HepG2 (cell line): ENCODE measurements around the gene PRKCE. TPM values are rescaled to one million over a fixed set of nuclear protein-coding genes. Genes with fewer than 3 reads are reported as not detected.

ENCODE experiments used
- ATAC-seq: fragments of 200-7000 bp; cut with Tn5 transposase; 3 replicates; pipeline ENCODE4 v1.9.1; 2020; ENCODE audit warnings: mild to moderate bottlenecking, moderate library complexity
- BruUV-seq: library from RNA; stranded (reverse); fragments of 400-500 nt; replicated peaks from 2 replicates; lab custom pipeline; 2021; lab: Mats Ljungman, UMichigan
- CTCF ChIA-PET: fragments of 300-600 bp; formaldehyde crosslinking; extraction: SDS; loops from one replicate; lab custom pipeline; 2021; ENCODE audit warnings: low total read pairs, inconsistent platforms, low intra/inter-chr PET ratio; lab: Yijun Ruan, JAX
- POLR2A ChIA-PET: fragments of 350-600 bp; sonication (Branson Sonifier 250); formaldehyde crosslinking; loops from one replicate; lab custom pipeline; 2020; ENCODE audit warnings: antibody characterized with exemption, inconsistent platforms; lab: Yijun Ruan, JAX
- DNase-seq: peaks from one replicate; pipeline ENCODE4 v3.0.0-alpha.2; 2015; ENCODE audit warnings: low spot score
- FAIRE-seq: peaks from 3 replicates; lab custom pipeline; 2011; peaks lifted over from hg19 to GRCh38; lab: Jason Lieb, UNC
- H2AFZ ChIP-seq: one replicate; pipeline ENCODE4 v1.6.1; 2011; ENCODE audit warnings: low read length, inconsistent platforms
- H3K27ac ChIP-seq: fragments of 300-600 bp; 3 replicates; pipeline ENCODE4 v1.8.0; 2011; ENCODE audit warnings: mixed run types, mild to moderate bottlenecking, mixed read lengths, low read length, inconsistent platforms; ENCODE audit not compliant: insufficient read depth; ENCODE audit errors: extremely low read length
- H3K27me3 ChIP-seq, 2 experiments: fragments of 200-600 bp in 1 of 2; 2 replicates in 1 of 2; 3 replicates in 1 of 2; pipeline versions ENCODE4 v1.6.0 to v1.8.0; 2011; ENCODE audit warnings: low read length in 2 of 2, mild to moderate bottlenecking in 2 of 2, moderate library complexity in 2 of 2, inconsistent platforms in 1 of 2; ENCODE audit not compliant: insufficient read depth in 2 of 2, control insufficient read depth in 1 of 2
- H3K36me3 ChIP-seq, 2 experiments: fragments of 200-600 bp in 1 of 2; replicated peaks in 1 of 2; 2 replicates in 1 of 2; 3 replicates in 1 of 2; pipeline versions ENCODE4 v1.5.1 to v1.8.0; 2011; ENCODE audit warnings: low read length in 2 of 2, inconsistent platforms in 1 of 2; ENCODE audit not compliant: insufficient read depth in 2 of 2, control insufficient read depth in 1 of 2
- H3K4me1 ChIP-seq: 2 replicates; pipeline ENCODE4 v1.5.1; 2012; ENCODE audit warnings: low read length, inconsistent platforms; ENCODE audit not compliant: insufficient read depth
- H3K4me2 ChIP-seq: 2 replicates; pipeline ENCODE4 v1.6.0; 2011; ENCODE audit warnings: low read depth, low read length, inconsistent platforms
- H3K4me3 ChIP-seq, 3 experiments: fragments of 200-600 bp in 1 of 3; sonication (generic), shearing (Covaris generic) in 1 of 3; replicated peaks in 1 of 3; 2 replicates each; pipeline ENCODE4 v1.5.1; 2011 to 2016; ENCODE audit warnings: low read length in 3 of 3, inconsistent platforms in 2 of 3, low read depth in 2 of 3, mild to moderate bottlenecking in 2 of 3, control low read depth in 1 of 3, mixed read lengths in 1 of 3; ENCODE audit not compliant: insufficient read depth in 1 of 3
- H3K79me2 ChIP-seq: one replicate; pipeline ENCODE4 v1.6.1; 2011; ENCODE audit warnings: low read length, inconsistent platforms; ENCODE audit not compliant: insufficient read depth
- H3K9ac ChIP-seq: 2 replicates; pipeline ENCODE4 v1.6.0; 2011; ENCODE audit warnings: mild to moderate bottlenecking, low read depth, low read length, inconsistent platforms; ENCODE audit not compliant: insufficient read depth
- H3K9me3 ChIP-seq: 2 replicates; pipeline ENCODE4 v1.5.1; 2012; ENCODE audit warnings: mild to moderate bottlenecking, low read length
- H4K20me1 ChIP-seq: 2 replicates; pipeline ENCODE4 v1.6.0; 2011; ENCODE audit warnings: inconsistent platforms, mild to moderate bottlenecking, low read length, moderate library complexity; ENCODE audit not compliant: insufficient read depth
- CTCF ChIP-seq: sonication (generic); formaldehyde crosslinking; IDR thresholded peaks from 2 replicates; pipeline ENCODE4 v1.5.0; 2020; ENCODE audit warnings: mild to moderate bottlenecking, missing genetic modification reagents, moderate library complexity
- ELF4 ChIP-seq: sonication (generic); formaldehyde crosslinking; IDR thresholded peaks from 2 replicates; pipeline ENCODE4 v1.5.0; 2020; ENCODE audit warnings: missing genetic modification reagents, mild to moderate bottlenecking, moderate library complexity, borderline replicate concordance
- ETV6 ChIP-seq: sonication (generic); formaldehyde crosslinking; conservative IDR thresholded peaks from 2 replicates; pipeline ENCODE4 v1.4.0; 2020; ENCODE audit warnings: missing genetic modification reagents
- FOXM1 ChIP-seq: sonication (generic); formaldehyde crosslinking; IDR thresholded peaks from 2 replicates; pipeline ENCODE4 v1.5.0; 2020; ENCODE audit warnings: missing genetic modification reagents
- GTF2F1 ChIP-seq: fragments of 150-350 bp; IDR thresholded peaks from 2 replicates; pipeline ENCODE4 v1.6.1; 2014; ENCODE audit warnings: low read length
- HCFC1 ChIP-seq: fragments of 150-350 bp; IDR thresholded peaks from 2 replicates; pipeline ENCODE4 v1.6.1; 2014; ENCODE audit warnings: low read depth, low read length
- HDAC1 ChIP-seq: sonication (generic); formaldehyde crosslinking; IDR thresholded peaks from 2 replicates; pipeline ENCODE4 v1.5.1; 2020; ENCODE audit warnings: mild to moderate bottlenecking, missing genetic modification reagents
- HMGXB4 ChIP-seq, 2 experiments: sonication (generic) in 1 of 2; formaldehyde crosslinking in 1 of 2; IDR thresholded peaks; 2 replicates each; pipeline versions ENCODE4 v1.4.0 to v1.6.1; 2018 to 2020; ENCODE audit warnings: missing genetic modification reagents in 2 of 2, borderline replicate concordance in 1 of 2, low read depth in 1 of 2, mild to moderate bottlenecking in 1 of 2, missing biosample characterization in 1 of 2
- MIER2 ChIP-seq: IDR thresholded peaks from 2 replicates; pipeline ENCODE4 v1.6.1; 2016; ENCODE audit warnings: missing biosample characterization, missing genetic modification reagents
- NFE2L1 ChIP-seq: sonication (generic); formaldehyde crosslinking; IDR thresholded peaks from 2 replicates; pipeline ENCODE4 v1.4.0; 2020; ENCODE audit warnings: missing genetic modification reagents, mild to moderate bottlenecking, borderline replicate concordance
- NPAS2 ChIP-seq: sonication (generic); formaldehyde crosslinking; IDR thresholded peaks from 2 replicates; pipeline ENCODE4 v1.8.0; 2022; ENCODE audit warnings: mild to moderate bottlenecking, missing genetic modification reagents, borderline replicate concordance
- RBM39 ChIP-seq: fragments of 200-400 bp; formaldehyde crosslinking; IDR thresholded peaks from one replicate; pipeline ENCODE4 v1.6.1; 2018; ENCODE audit warnings: antibody characterized with exemption, mild to moderate bottlenecking, low read depth, low read length; ENCODE audit not compliant: poor library complexity, severe bottlenecking
- SMC3 ChIP-seq: IDR thresholded peaks from 2 replicates; pipeline ENCODE4 v1.6.1; 2011; ENCODE audit warnings: low read length, improper control_type of control experiment
- SSRP1 ChIP-seq: IDR thresholded peaks from 2 replicates; pipeline ENCODE4 v1.6.1; 2016; ENCODE audit warnings: control low read depth
- STAG1 ChIP-seq: sonication (generic); formaldehyde crosslinking; IDR thresholded peaks from 2 replicates; pipeline ENCODE4 v1.4.0; 2020; ENCODE audit warnings: missing genetic modification reagents
- TMF1 ChIP-seq: sonication (generic); formaldehyde crosslinking; IDR thresholded peaks from 2 replicates; pipeline ENCODE4 v1.8.1; 2022; ENCODE audit warnings: low read depth, missing genetic modification reagents
- ZMAT5 ChIP-seq: sonication (generic); formaldehyde crosslinking; IDR thresholded peaks from 2 replicates; pipeline ENCODE4 v1.5.0; 2020; ENCODE audit warnings: mild to moderate bottlenecking, low read depth, missing genetic modification reagents, borderline replicate concordance
- ZNF878 ChIP-seq: sonication (generic); formaldehyde crosslinking; IDR thresholded peaks from 2 replicates; pipeline ENCODE4 v1.8.1; 2023; ENCODE audit warnings: mild to moderate bottlenecking, missing genetic modification reagents, moderate library complexity
- WGBS: methylation state at CpG from one replicate; pipeline ENCODE4 v1.1.6; 2017; ENCODE audit warnings: low lambda C conversion rate; 5-methylcytosine and 5-hydroxymethylcytosine counted together
- in situ Hi-C: cut with HindIII; loops from 2 replicates; pipeline ENCODE4 v1.10.0; 2017; ENCODE audit warnings: low pct_unique_long_range_greater_than_20kb; ENCODE audit not compliant: extremely low pct_ligation_motif_present
- intact Hi-C: fragments of 100-400 bp; cut with micrococcal nuclease; formaldehyde crosslinking; loops from one replicate; pipeline ENCODE4 v1.10.0; 2022; ENCODE audit not compliant: unreplicated experiment
- polyA plus RNA-seq, 8 experiments: library from polyadenylated mRNA; depleted of rRNA in 3 of 8; stranded (reverse) in 7 of 8; unstranded in 1 of 8; fragments of >200 nt; fragmentation: Illumina TruSeq in 4 of 8; extraction: Trizol in 4 of 8; gene quantifications; 2 replicates each; pipeline versions ENCODE4 v1.2.1 to v1.2.3, GENCODE V29; 2011 to 2016; ENCODE audit warnings: low read depth in 4 of 8, missing spikeins in 1 of 8, mixed read lengths in 1 of 8; ENCODE audit not compliant: insufficient read depth in 1 of 8
- total RNA-seq, 5 experiments: library from RNA; depleted of rRNA; stranded (reverse); fragments of >200 nt; fragmentation: Illumina TruSeq; extraction: Trizol; gene quantifications; 2 replicates each; pipeline ENCODE4 v1.2.3, GENCODE V29; 2016; ENCODE audit warnings: low read depth in 1 of 5

The PRKCE gene
- total and polyA plus RNA-seq, 2 of the 13 experiments (the other 11 are each of a cell fraction or from before 2014, with no cell fraction given): 1.0 to 3.9 TPM

GRCh38 chr2:46184794-46185583, 533.5 kb downstream of the PRKCE start:
- ChIA-PET CTCF (no interaction called here), POLR2A (no interaction called here)
- Histone ChIP-seq H3K27ac (no peak overlapping the region), H2AFZ (no peak overlapping the region), H3K27me3 (no peaks in the 10 kb centered on the region), H3K9ac (no peak overlapping the region), H3K79me2 (no peaks in the 10 kb centered on the region), H3K36me3 (no peaks in the 10 kb centered on the region), H4K20me1 (no peaks in the 10 kb centered on the region), H3K4me3 (no peak overlapping the region)
- intact Hi-C loops (no loop called here), in situ Hi-C loops (no loop called here)
- no TSS peak for BruUV-seq
- FAIRE-seq: no peak
- no peak for DNase-seq
- TF ChIP-seq GTF2F1: no peak
- no peak for TF ChIP-seq HMGXB4 (CRISPR knock-in tag; IDR thresholded peaks at IDR 0.05; ENCODE audit: borderline replicate concordance in 1 of 2, low read depth in 1 of 2)
- TF ChIP-seq NPAS2: no peak
- TF ChIP-seq SMC3: 0 out of 2 replicates have a peak, but pooled peaks have one; percentile 10
- TF ChIP-seq NFE2L1: no peak
- TF ChIP-seq CTCF: peak; percentile 55
- no peak for TF ChIP-seq HDAC1 (CRISPR knock-in tag)
- no peak for TF ChIP-seq HCFC1
- TF ChIP-seq ZMAT5 (CRISPR knock-in tag): no peak
- peak; percentile 53 for TF ChIP-seq STAG1
- no peak for TF ChIP-seq ELF4 (CRISPR knock-in tag)
- TF ChIP-seq MIER2 (CRISPR knock-in tag): no peak
- TF ChIP-seq SSRP1: no peak
- TF ChIP-seq TMF1 (CRISPR knock-in tag): no peak
- no peak for TF ChIP-seq ETV6
- no peak for TF ChIP-seq FOXM1 (CRISPR knock-in tag)
- no peak for TF ChIP-seq RBM39
- TF ChIP-seq ZNF878 (CRISPR knock-in tag): no peak
- TF ChIP-seq, all 625 proteins: peak for 3
- Histone ChIP-seq H3K4me2 (no peak overlapping the region), H3K9me3 (no peaks in the 10 kb centered on the region), H3K4me1 (peaks cover 12% of the 10 kb centered on the region)
- WGBS: 80% methylated on average over 12 of the region's 12 CpGs
- no peak for ATAC-seq
